ENCODE data around the gene PSEN2.

The PSEN2 gene

GRCh38 chr1:226862890-226863289 lies 7.5 kb upstream of the PSEN2 start:
- H3K4me3 ChIP-seq (ENCODE audit: low read length), result no peak overlapping the region
- no peaks in the 10 kb centered on the region for H3K36me3 ChIP-seq (replicated peaks; ENCODE audit: low read depth, low read length)
- no peaks in the 10 kb centered on the region for H3K9me3 ChIP-seq (ENCODE audit: insufficient read depth, low read length)
- no peaks in the 10 kb centered on the region for H4K20me1 ChIP-seq (ENCODE audit: insufficient read depth, low read length)
- no peak for TF ChIP-seq EZH2phosphoT487 (IDR thresholded peaks at IDR 0.05; ENCODE audit: low read depth)
- TF ChIP-seq, protein P1, sequence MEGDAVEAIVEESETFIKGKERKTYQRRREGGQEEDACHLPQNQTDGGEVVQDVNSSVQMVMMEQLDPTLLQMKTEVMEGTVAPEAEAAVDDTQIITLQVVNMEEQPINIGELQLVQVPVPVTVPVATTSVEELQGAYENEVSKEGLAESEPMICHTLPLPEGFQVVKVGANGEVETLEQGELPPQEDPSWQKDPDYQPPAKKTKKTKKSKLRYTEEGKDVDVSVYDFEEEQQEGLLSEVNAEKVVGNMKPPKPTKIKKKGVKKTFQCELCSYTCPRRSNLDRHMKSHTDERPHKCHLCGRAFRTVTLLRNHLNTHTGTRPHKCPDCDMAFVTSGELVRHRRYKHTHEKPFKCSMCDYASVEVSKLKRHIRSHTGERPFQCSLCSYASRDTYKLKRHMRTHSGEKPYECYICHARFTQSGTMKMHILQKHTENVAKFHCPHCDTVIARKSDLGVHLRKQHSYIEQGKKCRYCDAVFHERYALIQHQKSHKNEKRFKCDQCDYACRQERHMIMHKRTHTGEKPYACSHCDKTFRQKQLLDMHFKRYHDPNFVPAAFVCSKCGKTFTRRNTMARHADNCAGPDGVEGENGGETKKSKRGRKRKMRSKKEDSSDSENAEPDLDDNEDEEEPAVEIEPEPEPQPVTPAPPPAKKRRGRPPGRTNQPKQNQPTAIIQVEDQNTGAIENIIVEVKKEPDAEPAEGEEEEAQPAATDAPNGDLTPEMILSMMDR (IDR thresholded peaks at IDR 0.05; ENCODE audit: low read depth, low read length), result no peak
- H3K9ac ChIP-seq (ENCODE audit: low read length), result no peak overlapping the region
- H3K79me2 ChIP-seq (ENCODE audit: low read length), result no peaks in the 10 kb centered on the region
- H2AFZ ChIP-seq (ENCODE audit: low read depth, low read length), result no peak overlapping the region
- no peaks in the 10 kb centered on the region for H3K4me1 ChIP-seq (ENCODE audit: low read length)
- H3K27ac ChIP-seq (ENCODE audit: low read length), result no peak overlapping the region
- peaks cover 14% of the 10 kb centered on the region for H3K27me3 ChIP-seq (ENCODE audit: low read depth, low read length)
- no peak overlapping the region for H3K4me2 ChIP-seq (ENCODE audit: low read length)

DNA sequence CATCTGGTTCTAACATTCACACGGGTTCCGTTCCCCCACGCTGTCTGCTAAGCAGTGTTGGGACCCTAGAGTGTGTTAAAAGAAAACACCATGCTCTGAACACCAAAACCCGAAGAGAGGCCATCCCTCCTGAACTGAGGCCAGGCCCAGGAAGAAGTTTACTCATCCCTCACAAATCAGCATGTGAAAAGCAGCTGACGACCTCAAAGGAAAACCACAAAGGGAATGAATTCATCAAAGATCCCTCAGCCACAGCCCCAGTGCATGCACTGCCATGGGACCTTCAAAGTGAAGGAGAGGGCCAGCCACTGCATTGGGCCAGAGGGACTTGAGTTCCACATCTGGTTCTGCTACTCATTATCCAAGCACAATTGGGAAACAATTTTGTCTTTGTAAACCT lies 7.0 kb upstream of the PSEN2 start:
- H3K9ac ChIP-seq (ENCODE audit: low read length), result no peak overlapping the region
- no peak overlapping the region for H3K4me3 ChIP-seq (ENCODE audit: low read length)
- H3K4me2 ChIP-seq (ENCODE audit: low read length), result no peak overlapping the region
- no peaks in the 10 kb centered on the region for H4K20me1 ChIP-seq (ENCODE audit: insufficient read depth, low read length)
- no peaks in the 10 kb centered on the region for H3K79me2 ChIP-seq (ENCODE audit: low read length)
- H2AFZ ChIP-seq (ENCODE audit: low read depth, low read length), result no peak overlapping the region
- H3K36me3 ChIP-seq (replicated peaks; ENCODE audit: low read depth, low read length), result no peaks in the 10 kb centered on the region
- TF ChIP-seq, protein P1 (IDR thresholded peaks at IDR 0.05; ENCODE audit: low read depth, low read length), result no peak
- H3K9me3 ChIP-seq (ENCODE audit: insufficient read depth, low read length), result no peaks in the 10 kb centered on the region
- no peaks in the 10 kb centered on the region for H3K4me1 ChIP-seq (ENCODE audit: low read length)
- no peak overlapping the region for H3K27ac ChIP-seq (ENCODE audit: low read length)
- H3K27me3 ChIP-seq (ENCODE audit: low read depth, low read length), result peaks cover 17% of the 10 kb centered on the region

- Histone ChIP-seq H3K27ac (ENCODE audit: low read length) (no peak overlapping the region), H3K79me2 (ENCODE audit: low read length) (no peaks in the 10 kb centered on the region), H3K9ac (ENCODE audit: low read length) (no peak overlapping the region), H4K20me1 (ENCODE audit: insufficient read depth, low read length) (no peaks in the 10 kb centered on the region), H3K36me3 (replicated peaks; ENCODE audit: low read depth, low read length) (no peaks in the 10 kb centered on the region), H3K4me1 (ENCODE audit: low read length) (no peaks in the 10 kb centered on the region), H3K4me3 (ENCODE audit: low read length) (no peak overlapping the region), H3K4me2 (ENCODE audit: low read length) (no peak overlapping the region), H2AFZ (ENCODE audit: low read depth, low read length) (no peak overlapping the region), H3K27me3 (ENCODE audit: low read depth, low read length) (peaks cover 19% of the 10 kb centered on the region), H3K9me3 (ENCODE audit: insufficient read depth, low read length) (no peaks in the 10 kb centered on the region)
- no peak for TF ChIP-seq EZH2phosphoT487 (IDR thresholded peaks at IDR 0.05; ENCODE audit: low read depth)
- TF ChIP-seq, protein P1 (IDR thresholded peaks at IDR 0.05; ENCODE audit: low read depth, low read length), result no peak
These were observed 6.1 kb upstream of the PSEN2 start for GRCh38 chr1:226864311-226864710.

DNA sequence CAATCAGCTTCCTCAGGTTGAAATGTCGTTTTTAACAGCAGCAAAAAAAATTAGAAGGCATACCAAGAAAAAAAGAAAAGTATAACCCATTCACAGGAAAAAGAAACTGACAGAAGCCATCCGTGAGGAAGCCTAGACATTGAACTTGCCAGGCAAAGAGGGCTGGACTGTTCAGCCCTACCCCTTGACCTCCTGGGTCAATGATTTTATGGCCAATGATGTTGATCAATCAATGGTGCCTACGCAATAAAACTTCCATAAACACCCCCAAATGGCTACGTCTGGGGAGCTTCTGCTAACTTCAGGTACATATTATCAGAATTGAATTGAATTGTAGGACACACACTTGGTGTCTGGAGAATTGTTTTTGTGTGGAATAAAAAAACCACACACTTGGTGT lies 4.8 kb upstream of the PSEN2 start:
- Histone ChIP-seq H3K36me3 (replicated peaks; ENCODE audit: low read depth, low read length) (no peaks in the 10 kb centered on the region), H3K27ac (ENCODE audit: low read length) (no peak overlapping the region), H2AFZ (ENCODE audit: low read depth, low read length) (no peak overlapping the region), H3K9ac (ENCODE audit: low read length) (no peak overlapping the region), H3K4me3 (ENCODE audit: low read length) (no peak overlapping the region), H3K4me2 (ENCODE audit: low read length) (no peak overlapping the region), H3K9me3 (ENCODE audit: insufficient read depth, low read length) (no peaks in the 10 kb centered on the region), H3K4me1 (ENCODE audit: low read length) (peaks cover 5% of the 10 kb centered on the region; the same call in 1 of the 2 replicates), H3K79me2 (ENCODE audit: low read length) (no peaks in the 10 kb centered on the region), H3K27me3 (ENCODE audit: low read depth, low read length) (peaks cover 19% of the 10 kb centered on the region), H4K20me1 (ENCODE audit: insufficient read depth, low read length) (no peaks in the 10 kb centered on the region)
- TF ChIP-seq, protein P1 (IDR thresholded peaks at IDR 0.05; ENCODE audit: low read depth, low read length), result no peak
- no peak for TF ChIP-seq EZH2phosphoT487 (IDR thresholded peaks at IDR 0.05; ENCODE audit: low read depth)
